T47D (cell line): Measurements from ENCODE around the gene SUFU.
A peak's percentile ranks its signal among the peaks of the same experiment; 100 is the strongest.
"Not testable (repeated sequence)": the region's sequence is repeated elsewhere in the genome, so short reads cannot be mapped to it uniquely, and the experiment has no call there.

Experiments used
- DNase-seq, 2 experiments: peaks; one replicate each; pipeline versions ENCODE4 v3.0.0 to v3.0.0-alpha.2; 2011 to 2012; ENCODE audit warnings: low read depth in 1 of 2, low spot score in 1 of 2
- JUND ChIP-seq: IDR thresholded peaks from 2 replicates; pipeline ENCODE4 v1.6.1; 2012; ENCODE audit warnings: low read depth
- in situ Hi-C: cut with HindIII; loops from 2 replicates; pipeline ENCODE4 v1.10.0; 2016; ENCODE audit warnings: low sequenced_read_pairs, low pct_unique_long_range_greater_than_20kb

SUFU gene

GRCh38 chr10:102492344-102492939 lies 11.3 kb upstream of the SUFU start:
- in situ Hi-C loops = no loop called here
- no peak for TF ChIP-seq JUND
- no peak for DNase-seq

- TF ChIP-seq JUND = no peak
- DNase-seq = no peak
- in situ Hi-C loops = no loop called here
Measured at GRCh38 chr10:102492983-102493382, 10.8 kb upstream of the SUFU start.

GRCh38 chr10:102493771-102494170 lies 10.0 kb upstream of the SUFU start:
- TF ChIP-seq JUND = no peak
- in situ Hi-C loops = no loop called here
- DNase-seq = no peak

GRCh38 chr10:102497545-102497944 lies 6.2 kb upstream of the SUFU start:
- DNase-seq = no peak
- in situ Hi-C loops = no loop called here
- TF ChIP-seq JUND = no peak

GRCh38 chr10:102499356-102499755 lies 4.4 kb upstream of the SUFU start:
- in situ Hi-C loops = no loop called here
- no peak for TF ChIP-seq JUND
- DNase-seq = no peak

GRCh38 chr10:102500686-102501085 lies 3.1 kb upstream of the SUFU start:
- in situ Hi-C loops, DNase-seq: not testable (repeated sequence)

GRCh38 chr10:102501201-102502028 lies 2.4 kb upstream of the SUFU start:
- no peak for TF ChIP-seq JUND
- no peak for DNase-seq
- in situ Hi-C loops = no loop called here

- no peak for TF ChIP-seq JUND
- in situ Hi-C loops = no loop called here
- DNase-seq = peak; percentile 95 to 100
Measured at GRCh38 chr10:102502029-102502336, 1.8 kb upstream of the SUFU start.

- in situ Hi-C loops = no loop called here
- DNase-seq = peak; percentile 80 to 100
- TF ChIP-seq JUND = no peak
Measured at GRCh38 chr10:102502337-102503151, 1.2 kb upstream of the SUFU start, which contains the start of gene ACTR1A. ACTR1A (minus strand) TSS chr10:102502712; CDS start chr10:102502647, 65 bp downstream.

- no peak for TF ChIP-seq JUND
- in situ Hi-C loops = no loop called here
- no peak for DNase-seq
Measured at GRCh38 chr10:102504179-102504975, 605 bp downstream of the SUFU start.

GRCh38 chr10:102504976-102505300 lies 1.2 kb downstream of the SUFU start:
- no peak for TF ChIP-seq JUND
- in situ Hi-C loops = no loop called here
- DNase-seq = no peak

- in situ Hi-C loops = no loop called here
- DNase-seq = no peak
- no peak for TF ChIP-seq JUND
Measured at GRCh38 chr10:102505462-102506115, 1.8 kb downstream of the SUFU start.
